B cell (primary cell): ENCODE results near the gene ALG5. TPM values are rescaled to one million over a fixed set of nuclear protein-coding genes. Genes with fewer than 3 reads are reported as not detected.

Experiments
- ATAC-seq: fragments of 200-7000 bp; cut with Tn5 transposase; one replicate; pipeline ENCODE4 v1.10.0; 2021; ENCODE audit warnings: low read depth, mild to moderate bottlenecking, moderate number of reproducible peaks, moderate library complexity
- CTCF ChIA-PET: fragments of 350-600 bp; sonication (Branson Sonifier 250); formaldehyde crosslinking; loops from one replicate; lab custom pipeline; 2021; ENCODE audit warnings: antibody characterized with exemption, inconsistent platforms; lab: Charles Lee
- POLR2A ChIA-PET: fragments of 350-600 bp; sonication (Branson Sonifier 250); formaldehyde crosslinking; loops from one replicate; lab custom pipeline; 2021; ENCODE audit warnings: antibody characterized with exemption; lab: Charles Lee
- DNase-seq: peaks from one replicate; pipeline ENCODE4 v3.0.0; 2013
- H2AFZ ChIP-seq: 2 replicates; pipeline ENCODE4 v1.6.1; 2012; ENCODE audit warnings: mild to moderate bottlenecking, low read depth, low read length; ENCODE audit not compliant: insufficient read depth, poor library complexity, severe bottlenecking
- H3K27ac ChIP-seq, 2 donors: 1 replicate in 1 of 2; 2 replicates in 1 of 2; pipeline ENCODE4 v1.5.1; 2012 to 2013; ENCODE audit warnings: low read length in 2 of 2, mild to moderate bottlenecking in 2 of 2, moderate library complexity in 1 of 2
- H3K27me3 ChIP-seq, 4 experiments: fragments of 200-600 bp in 1 of 4; sonication (generic) in 1 of 4; replicated peaks in 1 of 4; 1 replicate in 2 of 4; 2 replicates in 2 of 4; pipeline versions ENCODE4 v1.6.1 to v1.7.0; 2013 to 2016; ENCODE audit warnings: low read length in 3 of 4, mild to moderate bottlenecking in 2 of 4, mixed read lengths in 1 of 4, moderate library complexity in 1 of 4; ENCODE audit not compliant: insufficient read depth in 4 of 4, control insufficient read depth in 3 of 4; ENCODE audit errors: control extremely low read depth in 1 of 4
- H3K36me3 ChIP-seq, 2 experiments: replicated peaks in 1 of 2; 1 replicate in 1 of 2; 2 replicates in 1 of 2; pipeline versions ENCODE4 v1.6.1 to v1.7.1; 2013; ENCODE audit warnings: low read length in 1 of 2; ENCODE audit not compliant: insufficient read depth in 2 of 2, control insufficient read depth in 1 of 2; ENCODE audit errors: control extremely low read depth in 1 of 2, extremely low read depth in 1 of 2
- H3K4me1 ChIP-seq, 2 donors: fragments of 200-600 bp in 1 of 2; sonication (generic) in 1 of 2; 1 replicate in 1 of 2; 2 replicates in 1 of 2; pipeline versions ENCODE4 v1.5.1 to v1.6.1; 2013 to 2017; ENCODE audit warnings: low read length in 2 of 2; ENCODE audit not compliant: control insufficient read depth in 2 of 2, insufficient read depth in 2 of 2
- H3K4me2 ChIP-seq: replicated peaks from 2 replicates; pipeline ENCODE3; 2012; ENCODE audit warnings: mild to moderate bottlenecking, low read depth, low read length; ENCODE audit not compliant: poor library complexity, severe bottlenecking
- H3K4me3 ChIP-seq, 5 experiments: fragments of 200-600 bp in 1 of 5; sonication (generic) in 1 of 5; 1 replicate in 3 of 5; 2 replicates in 2 of 5; pipeline versions ENCODE4 v1.5.1 to v1.7.0; 2011 to 2016; ENCODE audit warnings: low read length in 4 of 5, mild to moderate bottlenecking in 4 of 5, low read depth in 2 of 5, control low read depth in 1 of 5, moderate library complexity in 1 of 5; ENCODE audit not compliant: insufficient read depth in 1 of 5; ENCODE audit errors: control extremely low read depth in 1 of 5, extremely low read depth in 1 of 5
- H3K79me2 ChIP-seq: fragments of 200-600 bp; sonication (generic); one replicate; pipeline ENCODE4 v1.6.0; 2016; ENCODE audit warnings: low read length; ENCODE audit not compliant: control insufficient read depth, insufficient read depth
- H3K9ac ChIP-seq: fragments of 200-600 bp; sonication (generic); 2 replicates; pipeline ENCODE4 v1.6.1; 2017; ENCODE audit warnings: mild to moderate bottlenecking, low read length, moderate library complexity
- H3K9me3 ChIP-seq, 3 donors: one replicate each; pipeline versions ENCODE4 v1.6.1 to v1.7.1; 2013; ENCODE audit warnings: low read length in 2 of 3; ENCODE audit not compliant: control insufficient read depth in 2 of 3, insufficient read depth in 1 of 3; ENCODE audit errors: control extremely low read depth in 1 of 3
- H4K20me1 ChIP-seq: 2 replicates; pipeline ENCODE4 v1.6.0; 2012; ENCODE audit warnings: mild to moderate bottlenecking, low read length; ENCODE audit not compliant: insufficient read depth, control insufficient read depth, poor library complexity, severe bottlenecking
- H3K27ac Mint-ChIP-seq: one replicate; pipeline ENCODE4 v1.8.0; 2021; ENCODE audit warnings: mixed read lengths
- H3K27me3 Mint-ChIP-seq: one replicate; pipeline ENCODE4 v1.8.0; 2021; ENCODE audit warnings: mixed read lengths
- H3K4me1 Mint-ChIP-seq: one replicate; pipeline ENCODE4 v1.8.0; 2021; ENCODE audit warnings: mixed read lengths
- H3K4me3 Mint-ChIP-seq: one replicate; pipeline ENCODE4 v1.8.0; 2021; ENCODE audit warnings: mixed read lengths
- H3K9me3 Mint-ChIP-seq: one replicate; pipeline ENCODE4 v1.8.0; 2022; ENCODE audit warnings: mixed read lengths; ENCODE audit not compliant: insufficient read depth
- EZH2 ChIP-seq: IDR thresholded peaks from 2 replicates; pipeline ENCODE4 v1.6.1; 2012; ENCODE audit warnings: borderline replicate concordance, low read depth, mild to moderate bottlenecking, moderate library complexity, low read length; ENCODE audit not compliant: insufficient read depth, poor library complexity, severe bottlenecking
- WGBS: methylation state at CpG from one replicate; pipeline ENCODE4 v1.1.5; 2013; ENCODE audit warnings: missing lambda C conversion rate; ENCODE audit not compliant: insufficient coverage; 5-methylcytosine and 5-hydroxymethylcytosine counted together
- intact Hi-C: fragments of 100-400 bp; cut with micrococcal nuclease; formaldehyde crosslinking; loops from one replicate; pipeline ENCODE4 v1.10.0; 2022
- polyA plus RNA-seq: library from polyadenylated mRNA; depleted of rRNA; stranded (reverse); fragments of >200 nt; gene quantifications from 2 replicates; pipeline ENCODE4 v1.2.3, GENCODE V29; 2012
- total RNA-seq, 2 donors: library from RNA; stranded (reverse); fragments of 120-200 nt in 1 of 2; gene quantifications; 1 replicate in 1 of 2; 2 replicates in 1 of 2; pipeline versions ENCODE4 v1.2.3 to v1.2.4, GENCODE V29; 2013 to 2022
- TF ChIP-seq, protein P1 (sequence below): fragments of 200-600 bp; IDR thresholded peaks from one replicate; pipeline ENCODE4 v1.8.0; 2022; ENCODE audit warnings: antibody characterized with exemption, mild to moderate bottlenecking

ALG5 gene
- total and polyA plus RNA-seq, 2 donors (not counting 1 experiment from before 2014, with no cell fraction given): 15.2 to 21.0 TPM

DNA sequence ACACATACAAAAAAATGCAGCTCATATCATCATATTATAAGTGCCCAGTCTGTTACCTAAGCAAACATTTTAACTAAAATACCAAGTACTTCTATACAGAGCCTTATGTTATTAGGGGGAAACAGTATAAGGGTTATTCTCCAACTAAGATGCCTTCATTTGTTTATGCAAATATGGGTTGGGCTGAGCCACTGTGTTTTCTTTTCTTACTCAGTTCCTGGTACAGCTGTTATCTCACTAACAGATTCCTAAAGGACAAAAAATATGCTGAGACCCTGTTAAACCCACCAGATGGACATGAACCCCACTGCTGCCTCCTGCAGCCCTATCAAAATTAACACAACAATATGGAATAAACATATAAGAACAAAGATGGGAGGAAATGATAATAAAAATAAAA is 44.6 kb downstream of the ALG5 start:
- Mint-ChIP-seq H3K9me3 (no peaks in the 10 kb centered on the region), H3K4me3 (no peak overlapping the region), H3K27ac (no peak overlapping the region), H3K27me3 (no peaks in the 10 kb centered on the region), H3K4me1 (peaks cover 3% of the 10 kb centered on the region)
- intact Hi-C loops: no loop called here
- H2AFZ ChIP-seq: no peak overlapping the region
- no peak overlapping the region for H3K4me2 ChIP-seq
- no peaks in the 10 kb centered on the region for H4K20me1 ChIP-seq
- no peak for DNase-seq
- no peaks in the 10 kb centered on the region for H3K9me3 ChIP-seq
- H3K27me3 ChIP-seq: no peaks in the 10 kb centered on the region
- TF ChIP-seq, protein P1, sequence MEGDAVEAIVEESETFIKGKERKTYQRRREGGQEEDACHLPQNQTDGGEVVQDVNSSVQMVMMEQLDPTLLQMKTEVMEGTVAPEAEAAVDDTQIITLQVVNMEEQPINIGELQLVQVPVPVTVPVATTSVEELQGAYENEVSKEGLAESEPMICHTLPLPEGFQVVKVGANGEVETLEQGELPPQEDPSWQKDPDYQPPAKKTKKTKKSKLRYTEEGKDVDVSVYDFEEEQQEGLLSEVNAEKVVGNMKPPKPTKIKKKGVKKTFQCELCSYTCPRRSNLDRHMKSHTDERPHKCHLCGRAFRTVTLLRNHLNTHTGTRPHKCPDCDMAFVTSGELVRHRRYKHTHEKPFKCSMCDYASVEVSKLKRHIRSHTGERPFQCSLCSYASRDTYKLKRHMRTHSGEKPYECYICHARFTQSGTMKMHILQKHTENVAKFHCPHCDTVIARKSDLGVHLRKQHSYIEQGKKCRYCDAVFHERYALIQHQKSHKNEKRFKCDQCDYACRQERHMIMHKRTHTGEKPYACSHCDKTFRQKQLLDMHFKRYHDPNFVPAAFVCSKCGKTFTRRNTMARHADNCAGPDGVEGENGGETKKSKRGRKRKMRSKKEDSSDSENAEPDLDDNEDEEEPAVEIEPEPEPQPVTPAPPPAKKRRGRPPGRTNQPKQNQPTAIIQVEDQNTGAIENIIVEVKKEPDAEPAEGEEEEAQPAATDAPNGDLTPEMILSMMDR: no peak
- TF ChIP-seq EZH2: no peak
- no peaks in the 10 kb centered on the region for H3K79me2 ChIP-seq
- no peak overlapping the region for H3K27ac ChIP-seq
- no peak overlapping the region for H3K4me3 ChIP-seq
- ATAC-seq: no peak
- CTCF ChIA-PET: interaction anchor here (0.9 kb wide), 1 partner anchor 27 kb away, joined by 3 read pairs; no protein-coding TSS in a partner anchor
- POLR2A ChIA-PET: no interaction called here
- H3K9ac ChIP-seq: no peak overlapping the region
- H3K36me3 ChIP-seq: peaks cover 11 to 41% of the 10 kb centered on the region in 2 experiments
- peaks cover 0 to 5% of the 10 kb centered on the region in 2 donors for H3K4me1 ChIP-seq

DNA sequence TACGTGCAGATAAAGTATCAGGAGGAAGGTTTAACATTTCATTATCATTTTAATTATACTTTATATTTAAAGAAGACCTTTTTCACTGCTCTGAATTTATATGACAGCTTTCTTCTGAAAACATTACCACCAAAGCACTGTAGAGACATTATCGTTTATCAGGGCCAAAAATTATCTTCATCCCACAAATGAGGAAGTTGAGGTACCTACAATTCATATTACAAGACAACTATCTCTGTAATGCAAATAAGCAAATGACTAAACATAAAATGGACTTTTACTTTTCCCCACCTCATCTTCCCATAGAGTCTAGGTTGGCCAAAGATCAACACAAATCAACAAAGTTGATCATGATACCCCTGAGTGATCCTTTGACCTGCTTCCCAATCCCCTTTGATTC is 48.2 kb downstream of the ALG5 start:
- peaks cover 11 to 39% of the 10 kb centered on the region in 2 experiments for H3K36me3 ChIP-seq
- intact Hi-C loops: no loop called here
- POLR2A ChIA-PET: no interaction called here

More for the DNA sequence above, 48.2 kb downstream of the ALG5 start:
- no peak overlapping the region for H2AFZ ChIP-seq
- no peak overlapping the region for H3K27ac ChIP-seq
- no peaks in the 10 kb centered on the region for H4K20me1 ChIP-seq
- no peaks in the 10 kb centered on the region for H3K9me3 Mint-ChIP-seq
- H3K9me3 ChIP-seq: no peaks in the 10 kb centered on the region
- no peak overlapping the region for H3K4me3 Mint-ChIP-seq
- peak overlapping the region; percentile 11 for H3K27ac Mint-ChIP-seq
- peaks cover 0 to 5% of the 10 kb centered on the region in 2 donors for H3K4me1 ChIP-seq
- DNase-seq (no peak), ATAC-seq (no peak)
- TF ChIP-seq EZH2: no peak
- TF ChIP-seq, protein P1: no peak
- H3K27me3 ChIP-seq: no peaks in the 10 kb centered on the region
- no peaks in the 10 kb centered on the region for H3K27me3 Mint-ChIP-seq
- H3K4me2 ChIP-seq: no peak overlapping the region
- H3K9ac ChIP-seq: no peak overlapping the region
- no CpG with 5 or more reads among the region's 2 CpGs for WGBS
- H3K79me2 ChIP-seq: no peaks in the 10 kb centered on the region
- peaks cover 3% of the 10 kb centered on the region for H3K4me1 Mint-ChIP-seq
- CTCF ChIA-PET: no interaction called here
- no peak overlapping the region for H3K4me3 ChIP-seq
